NCI-H1105 (cell line): ENCODE measurements around the gene EPS8L2.
"Not testable (repeated sequence)": the region's sequence is repeated elsewhere in the genome, so short reads cannot be mapped to it uniquely, and the experiment has no call there.

Experiments used
- DNase-seq: peaks from one replicate; lab custom pipeline; 2025; lab: John Stamatoyannopoulos, UW

EPS8L2 gene

GRCh38 chr11:726278-727220 is 20.5 kb downstream of the EPS8L2 start:
- DNase-seq: peak; percentile 85

- DNase-seq: no peak
These were observed 21.3 kb downstream of the EPS8L2 start for GRCh38 chr11:727281-727701.

DNA sequence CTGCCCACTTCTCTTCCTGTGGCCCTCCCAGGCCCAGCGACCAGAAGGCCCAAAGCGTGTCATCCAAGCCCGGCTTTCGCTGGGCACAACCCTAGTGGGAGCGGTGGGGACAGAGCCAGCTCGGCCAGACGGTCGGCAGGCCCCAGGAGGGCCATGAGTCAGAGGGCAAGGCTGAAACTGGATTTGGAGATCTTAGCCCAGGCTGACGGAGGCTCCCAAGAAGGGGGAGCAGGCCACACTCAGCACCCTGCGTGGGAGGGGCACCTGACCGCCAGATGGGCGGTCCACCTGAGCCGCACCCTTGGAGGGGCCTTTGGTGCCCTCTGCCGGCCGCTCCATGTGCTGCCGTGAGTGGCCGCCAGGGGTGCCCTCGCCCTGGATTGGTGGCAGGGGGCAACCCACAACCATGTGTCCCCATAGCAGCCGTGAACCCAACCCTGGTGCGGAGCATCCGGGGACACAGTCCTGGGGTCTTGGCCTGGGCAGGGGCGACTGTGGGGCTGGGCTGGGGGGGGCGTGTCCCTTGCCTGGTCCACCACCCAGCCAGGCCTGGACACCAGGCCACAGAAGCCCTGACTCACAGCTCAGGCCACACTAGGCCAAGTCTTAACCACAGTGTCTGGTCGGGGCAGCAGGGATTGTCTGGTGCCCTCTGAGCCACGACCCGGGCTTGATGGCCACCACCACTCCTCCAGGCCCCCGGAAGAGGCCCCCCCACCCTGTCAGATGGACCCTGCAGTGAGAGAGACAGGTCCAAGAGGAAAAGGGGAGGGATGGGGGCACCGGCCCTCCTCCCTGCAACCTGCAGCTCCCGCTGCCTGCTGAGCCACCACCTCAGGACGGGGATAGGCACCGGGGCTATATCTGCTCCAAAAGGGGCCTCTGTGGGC is 22.1 kb downstream of the EPS8L2 start:
- DNase-seq: no peak

GRCh38 chr11:728901-729491 is 23.0 kb downstream of the EPS8L2 start:
- DNase-seq: no peak

- no peak for DNase-seq
These were observed 23.6 kb downstream of the EPS8L2 start for GRCh38 chr11:729492-730074.

DNA sequence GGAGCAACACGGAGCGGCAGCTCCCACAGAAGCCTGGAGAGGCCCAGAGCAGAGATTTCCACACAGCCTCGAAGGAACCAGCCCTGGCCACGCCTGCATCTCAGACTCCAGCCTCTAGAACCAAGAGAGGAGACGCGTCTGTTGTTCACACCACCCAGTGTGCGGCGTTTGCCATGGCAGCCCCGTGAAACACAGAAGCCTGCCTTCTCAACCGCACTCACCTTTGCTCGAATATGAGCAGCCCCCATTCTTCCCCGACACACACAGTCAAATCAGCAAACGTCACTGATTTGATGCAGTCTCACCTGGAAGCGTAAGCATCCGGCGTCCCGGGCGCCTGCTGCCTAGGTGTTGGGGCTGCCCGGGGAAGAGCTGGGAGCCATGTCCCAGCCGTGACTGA is 27.0 kb downstream of the EPS8L2 start:
- DNase-seq: no peak

DNA sequence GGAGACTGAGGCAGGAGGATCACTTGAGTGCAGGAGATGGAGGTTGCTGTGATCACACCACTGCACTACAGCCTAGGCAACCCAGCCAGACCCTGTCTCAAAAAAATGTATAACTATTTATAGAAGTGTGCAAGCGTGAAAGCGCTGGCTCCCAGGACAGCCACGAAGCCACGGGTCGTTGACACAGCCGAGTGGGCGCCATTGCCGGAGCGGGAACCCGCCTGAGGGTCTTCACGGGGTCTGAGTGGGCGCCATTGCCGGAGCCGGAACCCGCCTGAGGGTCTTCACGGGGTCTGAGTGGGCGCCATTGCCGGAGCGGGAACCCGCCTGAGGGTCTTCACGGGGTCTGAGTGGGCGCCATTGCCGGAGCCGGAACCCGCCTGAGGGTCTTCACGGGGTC is 28.5 kb downstream of the EPS8L2 start:
- not testable (repeated sequence) for DNase-seq

DNA sequence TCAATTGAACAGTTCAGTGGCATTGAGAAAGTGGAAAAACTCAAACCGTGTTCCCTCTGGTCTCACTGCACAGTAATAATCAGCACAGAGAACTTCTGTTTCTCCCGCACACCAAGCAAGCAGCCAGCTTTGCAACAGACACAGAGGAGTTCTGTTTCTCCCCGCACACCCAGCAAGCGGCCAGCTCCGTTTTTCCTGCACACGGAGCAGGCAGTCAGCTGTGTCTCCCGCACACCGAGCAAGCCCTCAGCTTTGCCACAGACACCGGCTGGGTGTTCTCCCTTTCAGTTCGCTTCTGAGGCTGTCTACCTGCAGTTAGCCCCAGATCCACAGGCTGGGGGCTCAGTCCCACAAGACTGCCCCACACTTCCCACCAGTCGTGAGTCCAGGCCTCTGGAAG is 31.3 kb downstream of the EPS8L2 start:
- DNase-seq: no peak

DNA sequence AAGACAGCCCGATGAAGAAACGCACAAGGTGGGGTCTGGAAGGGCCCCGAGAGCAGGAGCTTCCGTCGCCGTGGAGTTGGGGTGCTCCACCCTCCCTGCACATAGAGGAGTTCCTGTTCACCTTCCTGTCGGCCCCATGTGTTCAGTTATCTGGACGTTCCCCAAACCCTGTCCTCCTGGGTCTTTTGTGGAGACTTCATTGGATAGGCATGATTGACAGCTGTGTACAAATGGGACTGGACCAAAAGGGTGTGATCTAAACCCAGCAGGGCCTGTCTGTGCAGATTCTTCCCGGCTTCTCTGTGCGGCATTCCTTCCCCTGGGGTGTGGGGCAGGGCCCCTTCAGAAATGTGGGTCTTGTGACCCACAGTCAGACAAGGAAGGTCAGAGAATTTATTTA is 31.9 kb downstream of the EPS8L2 start:
- not testable (repeated sequence) for DNase-seq

DNA sequence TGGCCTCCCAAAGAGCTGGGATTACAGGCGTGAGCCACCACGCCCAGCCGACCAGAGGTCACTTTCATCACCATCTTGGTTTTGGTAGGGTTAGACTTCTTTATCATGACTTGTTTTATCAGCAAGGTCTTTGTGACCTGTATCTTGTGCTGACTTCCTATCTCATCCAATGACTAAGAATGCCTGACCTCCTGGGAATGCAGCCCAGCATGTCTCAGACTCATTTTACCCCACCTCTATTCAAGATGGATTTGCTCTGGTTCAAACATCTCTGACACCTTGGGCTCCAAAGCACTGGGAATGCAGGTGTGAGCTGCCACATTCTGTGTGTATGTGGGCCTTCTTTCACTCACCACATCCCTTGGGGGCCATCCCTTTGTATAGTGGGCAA is 36.1 kb downstream of the EPS8L2 start:
- no peak for DNase-seq

- DNase-seq: no peak
These were observed 36.7 kb downstream of the EPS8L2 start for GRCh38 chr11:742571-743201.

- DNase-seq: no peak
These were observed 39.4 kb downstream of the EPS8L2 start for GRCh38 chr11:745428-745827.

- peak; percentile 15 for DNase-seq
These were observed 40.5 kb downstream of the EPS8L2 start for GRCh38 chr11:746289-747157.

GRCh38 chr11:747158-748006 is 41.4 kb downstream of the EPS8L2 start, which contains the start of gene TALDO1:
Gene TALDO1, plus strand, starts transcription at chr11:747464. Its CDS starts 18 bp downstream, at chr11:747482.
- peak; percentile 89 for DNase-seq

DNA sequence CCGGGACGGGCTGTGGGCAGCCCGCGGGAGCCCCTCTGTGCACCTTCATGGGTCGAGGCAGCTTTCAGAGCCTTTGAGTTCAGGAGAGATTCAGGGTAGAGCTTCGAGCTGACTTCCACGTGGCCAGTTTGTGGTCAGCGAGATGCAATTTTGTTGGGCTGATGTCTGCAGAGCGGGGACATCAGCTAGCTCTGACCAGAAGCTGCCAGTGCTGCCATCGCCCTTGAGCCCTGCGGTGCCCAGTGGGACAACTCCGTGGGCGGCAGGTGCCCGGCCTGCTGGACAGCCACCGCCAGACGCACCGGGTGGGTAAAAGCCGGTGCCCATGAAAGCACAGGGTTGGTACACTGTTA is 42.0 kb downstream of the EPS8L2 start:
- DNase-seq: no peak

- no peak for DNase-seq
These were observed 43.7 kb downstream of the EPS8L2 start for GRCh38 chr11:749731-750130.

DNA sequence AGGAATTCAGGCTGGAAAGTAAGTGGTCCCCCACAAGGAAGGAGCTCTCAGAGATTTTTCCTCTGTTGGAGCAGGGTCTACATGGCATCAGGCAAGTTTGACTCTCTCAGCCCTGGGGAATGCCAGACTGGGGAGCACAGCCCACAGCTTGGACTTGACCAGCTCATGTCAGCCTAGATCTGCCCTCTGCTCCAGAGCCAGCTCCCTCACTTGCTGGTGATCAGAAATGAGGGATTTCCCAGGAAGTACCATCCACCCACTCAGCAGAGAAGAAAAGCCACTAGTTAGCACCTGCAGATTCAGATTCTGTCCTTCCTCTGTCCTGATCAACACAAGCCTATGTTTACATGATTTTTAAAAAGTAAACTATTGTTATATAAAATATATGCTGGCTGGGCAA is 54.2 kb downstream of the EPS8L2 start:
- DNase-seq: no peak

DNA sequence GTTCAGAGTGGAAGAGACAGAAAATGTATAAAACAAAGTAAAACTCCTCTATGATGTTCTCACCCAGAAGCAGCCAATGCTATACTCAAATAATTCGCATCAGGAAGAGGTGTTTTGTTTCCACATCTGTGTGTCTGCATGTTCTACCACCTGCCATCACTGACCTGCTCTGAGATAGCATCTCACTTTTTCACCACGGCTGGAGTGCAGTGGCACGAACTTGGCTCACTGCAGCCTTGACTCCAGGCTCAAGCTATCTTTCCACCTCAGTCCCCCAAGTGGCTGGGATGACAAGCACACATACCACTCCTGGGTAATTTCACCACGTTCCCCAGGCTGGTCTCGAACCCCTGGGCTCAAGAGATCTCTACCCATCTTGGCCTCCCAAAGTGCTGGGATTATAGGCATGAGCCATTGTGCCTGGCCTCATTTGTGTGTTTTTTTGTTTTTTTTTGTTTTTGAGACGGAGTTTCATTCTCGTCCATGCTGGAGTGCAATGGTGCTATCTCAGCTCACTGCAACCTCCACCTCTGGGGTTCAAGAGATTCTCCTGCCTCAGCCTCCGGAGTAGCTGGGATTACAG is 55.6 kb downstream of the EPS8L2 start:
- DNase-seq: no peak

DNA sequence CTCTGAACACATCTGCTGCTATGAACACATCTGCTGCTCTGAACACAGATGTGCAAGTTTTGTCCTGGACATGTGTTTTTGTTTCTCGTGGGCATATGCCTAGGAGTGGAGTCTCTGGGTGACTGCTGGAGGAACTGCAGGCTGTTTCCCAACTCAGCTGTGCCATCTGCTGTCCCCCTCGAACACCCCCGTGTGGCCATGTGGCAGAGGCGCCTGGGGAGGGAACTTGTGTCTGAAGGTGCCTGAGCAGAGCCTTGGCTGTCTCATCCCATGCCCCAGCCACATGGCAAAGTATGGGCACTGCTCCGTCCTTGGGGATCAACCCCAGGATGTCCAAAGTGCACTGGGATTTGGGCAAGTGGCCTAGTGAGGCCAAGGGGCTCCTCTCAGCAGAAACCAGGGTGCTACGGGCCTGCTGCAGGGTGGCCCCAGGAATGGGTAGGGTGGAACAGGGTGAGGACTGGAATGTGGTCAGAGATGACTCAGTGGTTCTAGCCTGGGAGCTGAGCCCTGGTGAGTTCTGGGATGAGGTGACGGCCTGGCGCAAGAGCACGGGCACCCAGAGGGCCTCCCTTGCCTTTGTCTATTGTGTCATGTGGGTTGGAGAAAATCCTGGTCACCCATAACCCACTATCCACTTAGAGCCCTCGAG is 56.5 kb downstream of the EPS8L2 start:
- no peak for DNase-seq
